GM19351 (cell line): ENCODE measurements around the gene ATAD1.
"Not testable (repeated sequence)": the region's sequence is repeated elsewhere in the genome, so short reads cannot be mapped to it uniquely, and the experiment has no call there.

ENCODE experiments used
- ATAC-seq: cut with Tn5 transposase; IDR thresholded peaks from one replicate; pipeline ENCODE4 v1.9.1; 2021; ENCODE audit warnings: mild to moderate bottlenecking, moderate library complexity; ENCODE audit not compliant: unreplicated experiment

The ATAD1 gene

DNA sequence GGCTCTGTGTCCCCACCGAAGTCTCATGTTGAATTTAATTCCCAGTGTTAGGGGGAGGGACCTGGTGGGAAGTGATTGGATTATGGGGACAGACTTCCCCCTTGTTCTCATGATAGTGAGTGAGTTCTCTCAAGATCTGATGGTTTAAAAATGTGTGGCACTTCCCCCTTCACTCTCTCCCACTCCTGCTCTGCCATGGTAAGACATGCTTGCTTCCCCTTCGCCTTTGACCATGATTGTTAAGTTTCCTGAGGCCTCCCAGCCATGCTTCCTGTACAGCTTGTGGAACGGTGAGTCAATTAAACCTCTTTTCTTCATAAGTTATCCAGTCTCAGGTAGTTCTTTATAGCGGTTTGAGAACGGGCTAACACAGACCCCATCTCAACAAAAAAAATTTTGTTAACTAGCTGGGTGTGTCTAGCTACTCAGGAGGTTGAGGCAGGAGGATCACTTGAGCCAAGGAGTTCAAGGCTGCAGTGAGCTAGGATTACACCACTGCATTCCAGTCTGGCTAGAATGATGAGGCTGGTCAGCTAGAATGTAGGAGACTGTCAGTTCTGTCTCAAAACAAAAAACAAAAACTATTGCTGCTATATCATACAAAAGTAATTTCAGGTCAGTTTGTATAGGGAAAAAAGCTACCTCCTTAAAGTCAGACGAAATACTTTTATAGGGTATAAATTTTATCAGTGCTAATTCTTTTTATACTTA is 57.7 kb downstream of the ATAD1 start:
- ATAC-seq, result no peak

GRCh38 chr10:87759551-87759950 is 58.5 kb downstream of the ATAD1 start:
- no peak for ATAC-seq

DNA sequence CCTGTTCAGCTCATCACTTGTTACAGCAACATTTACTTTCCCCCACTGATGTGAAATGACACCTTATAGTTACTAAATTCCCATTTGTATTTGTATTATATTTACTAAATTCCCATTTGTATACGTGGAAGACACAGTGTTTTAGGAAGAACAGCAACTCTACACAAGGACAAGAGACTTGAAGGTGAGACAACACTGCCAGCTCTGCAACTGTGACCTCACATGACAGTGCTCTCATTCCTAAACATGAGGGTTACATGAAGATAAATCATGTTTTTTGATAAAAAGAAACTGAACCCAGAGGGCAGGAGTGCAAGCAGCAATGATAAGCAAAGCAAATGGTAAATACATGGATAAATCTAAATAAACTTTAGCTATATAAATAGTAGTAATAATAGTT is 60.3 kb downstream of the ATAD1 start:
- no peak for ATAC-seq

DNA sequence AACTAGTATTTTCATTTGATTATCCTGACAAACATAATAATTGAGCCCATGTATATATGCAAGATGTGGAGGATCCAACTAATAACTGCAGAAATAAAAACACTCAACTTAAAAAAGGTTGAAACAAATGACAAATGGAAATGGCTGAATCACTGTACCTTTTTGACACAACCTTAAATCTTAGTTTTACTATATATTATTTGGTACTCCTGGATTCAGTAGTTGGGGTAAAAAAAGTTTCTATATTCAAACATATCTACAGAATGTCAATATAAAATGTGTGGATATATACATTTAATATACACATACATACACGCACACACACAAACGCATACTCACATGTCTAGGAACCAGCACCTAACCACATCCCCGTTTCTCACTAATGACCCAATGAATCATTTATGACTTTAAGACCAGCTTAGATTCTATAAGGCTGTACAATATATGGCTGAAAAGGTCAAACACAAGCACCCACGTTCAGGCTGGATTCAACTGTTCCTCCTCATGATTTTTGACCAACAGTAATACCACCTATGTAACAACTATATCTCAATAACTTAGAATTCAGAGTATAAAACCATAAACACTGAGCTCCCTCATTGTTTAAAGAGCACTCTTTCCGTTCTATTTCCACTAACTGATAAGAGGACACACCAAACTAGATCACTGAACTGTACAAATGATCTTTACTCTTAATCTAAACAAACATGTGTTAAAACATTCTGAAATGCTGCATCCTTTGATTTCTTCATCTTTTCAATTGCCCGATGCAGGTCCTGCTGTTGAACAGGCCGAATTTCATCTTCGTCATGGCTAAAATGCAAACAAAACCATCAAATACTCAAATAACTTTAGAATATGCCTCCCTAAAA is 63.8 kb downstream of the ATAD1 start:
- no peak for ATAC-seq

GRCh38 chr10:87752566-87752965 is 65.5 kb downstream of the ATAD1 start:
- ATAC-seq, result no peak

GRCh38 chr10:87751274-87751673 is 66.8 kb downstream of the ATAD1 start:
- ATAC-seq, result no peak

- peak; percentile 65 for ATAC-seq
These were observed 67.2 kb downstream of the ATAD1 start for GRCh38 chr10:87750817-87751216.

- ATAC-seq, result no peak
These were observed 67.9 kb downstream of the ATAD1 start for GRCh38 chr10:87750001-87750671.

DNA sequence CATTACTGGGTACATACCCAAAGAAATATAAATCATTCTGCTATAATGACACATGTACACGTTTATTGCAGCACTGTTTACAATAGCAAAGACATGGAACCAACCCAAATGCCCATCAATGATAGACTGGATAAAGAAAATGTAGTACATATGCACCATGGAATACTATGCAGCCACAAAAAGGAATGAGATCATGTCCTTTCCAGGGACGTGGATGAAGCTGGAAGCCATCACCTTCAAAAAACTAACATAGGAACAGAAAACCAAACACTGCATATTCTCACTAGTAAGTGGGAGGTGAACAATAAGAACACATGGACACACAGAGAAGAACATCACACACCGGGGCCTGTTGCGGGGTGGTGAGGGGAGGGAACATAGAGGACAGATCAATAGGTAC is 69.8 kb downstream of the ATAD1 start:
- not testable (repeated sequence) for ATAC-seq

GRCh38 chr10:87746911-87747310 is 71.1 kb downstream of the ATAD1 start:
- ATAC-seq, result no peak

DNA sequence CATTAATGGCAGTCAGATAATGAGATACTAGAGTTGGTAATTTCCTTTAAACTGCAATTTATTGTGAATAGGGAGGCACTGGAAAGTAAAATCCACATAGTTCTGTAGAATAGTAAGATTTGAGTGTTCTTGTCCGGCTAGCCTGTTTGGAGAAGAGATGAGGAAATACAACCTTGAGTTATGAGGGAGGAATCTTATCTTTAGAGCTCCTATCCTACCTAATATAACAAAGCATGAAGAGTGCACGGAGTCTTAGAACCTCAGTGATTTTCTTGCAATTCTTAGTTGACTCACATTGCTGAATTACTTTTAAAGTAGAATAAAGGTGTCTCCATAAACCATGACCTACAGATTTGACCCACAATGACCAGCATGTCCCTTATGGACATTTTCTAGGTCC is 73.4 kb downstream of the ATAD1 start:
- ATAC-seq, result no peak

GRCh38 chr10:87742992-87743610 is 74.9 kb downstream of the ATAD1 start:
- ATAC-seq, result not testable (repeated sequence)

DNA sequence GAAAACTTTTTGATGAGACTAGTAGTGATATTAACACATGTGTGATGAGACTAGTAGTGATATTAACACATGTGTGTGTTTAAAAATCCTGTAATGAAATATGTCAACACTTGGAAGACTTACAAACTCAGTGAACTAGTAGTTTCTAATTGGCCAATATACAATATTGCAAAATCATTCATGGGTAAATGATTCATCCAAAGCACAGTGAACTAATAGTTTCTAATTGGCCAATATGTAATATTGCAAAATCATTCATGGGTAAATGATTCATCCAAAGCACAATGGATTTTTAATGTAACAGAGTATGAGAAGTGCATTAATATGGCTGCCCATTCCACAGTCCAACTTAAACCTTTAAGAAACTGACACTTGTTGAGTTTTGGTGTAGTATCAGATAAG is 77.8 kb downstream of the ATAD1 start:
- no peak for ATAC-seq

DNA sequence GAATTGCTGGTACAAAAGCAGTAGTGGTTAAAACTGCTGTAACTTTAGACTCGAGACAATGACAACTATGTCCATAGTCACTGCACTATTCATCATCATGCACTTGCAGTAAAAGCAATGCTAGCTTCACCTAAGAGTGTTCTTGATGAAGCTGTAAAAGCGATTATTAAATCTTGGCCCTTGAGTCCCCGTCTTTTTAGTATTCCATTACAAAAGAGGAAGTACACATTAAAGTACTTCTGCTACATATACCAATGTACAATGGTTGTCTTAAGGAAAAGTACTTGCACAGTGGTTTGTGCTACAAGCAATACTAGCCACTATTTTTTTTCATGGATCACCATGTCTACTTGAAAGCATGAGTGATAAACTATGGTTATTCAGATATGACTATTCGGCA is 78.3 kb downstream of the ATAD1 start:
- no peak for ATAC-seq

GRCh38 chr10:87738253-87738652 is 79.8 kb downstream of the ATAD1 start:
- ATAC-seq, result not testable (repeated sequence)

GRCh38 chr10:87734987-87735827 is 82.8 kb downstream of the ATAD1 start:
- ATAC-seq, result no peak

- ATAC-seq, result no peak
These were observed 84.9 kb downstream of the ATAD1 start for GRCh38 chr10:87733081-87733480.

DNA sequence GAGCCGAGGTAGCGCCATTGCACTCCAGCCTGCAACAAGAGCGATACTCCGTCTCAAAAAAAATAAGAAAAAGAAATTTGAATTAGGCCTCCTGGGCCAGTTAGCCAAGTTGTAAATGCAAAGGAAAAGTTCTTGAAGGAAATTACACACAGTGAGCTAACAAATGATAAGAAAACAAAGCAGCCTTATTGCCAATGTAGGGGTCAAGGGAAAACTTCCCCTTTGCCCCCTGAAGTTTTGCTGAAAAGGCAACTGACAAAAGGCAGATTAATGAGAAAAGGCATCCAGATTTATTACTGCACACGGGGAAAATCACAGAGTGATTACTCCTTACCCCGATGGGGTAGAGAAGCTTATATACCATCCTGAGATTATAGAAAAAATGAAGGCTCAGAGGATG is 88.1 kb downstream of the ATAD1 start:
- ATAC-seq, result no peak

DNA sequence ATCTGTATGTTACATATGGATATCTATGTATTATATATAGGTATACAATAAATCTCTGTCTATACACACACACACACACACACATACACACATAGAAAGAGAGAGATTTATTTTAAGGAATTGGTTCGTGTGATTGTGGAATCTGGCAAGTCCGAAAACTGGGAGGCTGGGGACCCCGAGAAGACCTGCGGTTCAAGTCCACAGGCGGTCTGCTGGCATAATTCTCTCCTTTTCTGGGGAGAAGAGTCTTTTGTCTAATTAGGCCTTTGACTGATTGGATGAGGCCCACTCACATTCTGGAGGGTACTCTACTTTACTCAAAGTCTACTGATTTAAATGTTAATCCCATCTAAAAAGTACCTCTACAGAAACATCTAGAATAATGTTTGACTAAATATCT is 93.2 kb downstream of the ATAD1 start:
- ATAC-seq, result no peak

- ATAC-seq, result no peak
These were observed 94.5 kb downstream of the ATAD1 start for GRCh38 chr10:87723500-87723899.
